DMS153 treated with DMSO at 0.1 percent for 48 hours (cell line): Measurements from ENCODE around the gene LRPAP1.
A peak's percentile ranks its signal among the peaks of the same experiment; 100 is the strongest.
"Not testable (repeated sequence)": the region's sequence is repeated elsewhere in the genome, so short reads cannot be mapped to it uniquely, and the experiment has no call there.

ENCODE experiments used
- DNase-seq: peaks from one replicate; lab custom pipeline; 2025; ENCODE audit not compliant: unreplicated experiment; lab: John Stamatoyannopoulos, UW

Gene LRPAP1

GRCh38 chr4:3463556-3464348, 68.5 kb downstream of the LRPAP1 start:
- DNase-seq, result no peak

- no peak for DNase-seq
These were observed 69.3 kb downstream of the LRPAP1 start, which contains the start of gene DOK7 for GRCh38 chr4:3462790-3463415. TSS of gene DOK7 (plus strand) at chr4:3463306. CDS start at chr4:3463376, 70 bp downstream.

- no peak for DNase-seq
These were observed 69.9 kb downstream of the LRPAP1 start for GRCh38 chr4:3462321-3462789.

GRCh38 chr4:3461515-3462291, 70.5 kb downstream of the LRPAP1 start:
- peak; percentile 16 for DNase-seq

- DNase-seq, result no peak
These were observed 71.3 kb downstream of the LRPAP1 start for GRCh38 chr4:3460926-3461325.

- DNase-seq, result not testable (repeated sequence)
These were observed 73.1 kb downstream of the LRPAP1 start for GRCh38 chr4:3459156-3459555.

- DNase-seq, result no peak
These were observed 73.9 kb downstream of the LRPAP1 start for GRCh38 chr4:3458371-3458770.

GRCh38 chr4:3455596-3455995, 76.6 kb downstream of the LRPAP1 start:
- not testable (repeated sequence) for DNase-seq
